Nephron (organoid): Measurements from ENCODE around the gene SPN.
"Not testable (repeated sequence)": the region's sequence is repeated elsewhere in the genome, so short reads cannot be mapped to it uniquely, and the experiment has no call there.

Source experiments
- H3K27ac Mint-ChIP-seq, 3 experiments: 2 replicates each; pipeline ENCODE4 v1.8.0; 2020; ENCODE audit warnings: mixed read lengths in 3 of 3, mild to moderate bottlenecking in 2 of 3, moderate library complexity in 1 of 3
- H3K27me3 Mint-ChIP-seq: 2 replicates; pipeline ENCODE4 v1.8.0; 2021; ENCODE audit warnings: low read depth, mild to moderate bottlenecking, moderate library complexity, mixed read lengths
- H3K36me3 Mint-ChIP-seq: 2 replicates; pipeline ENCODE4 v1.8.0; 2020; ENCODE audit warnings: low read depth, mixed read lengths
- H3K4me1 Mint-ChIP-seq: 2 replicates; pipeline ENCODE4 v1.8.0; 2020; ENCODE audit warnings: mixed read lengths
- H3K4me3 Mint-ChIP-seq, 3 experiments: 2 replicates each; pipeline ENCODE4 v1.8.0; 2020; ENCODE audit warnings: mild to moderate bottlenecking in 3 of 3, mixed read lengths in 3 of 3, moderate library complexity in 2 of 3
- H3K9me3 Mint-ChIP-seq: 2 replicates; pipeline ENCODE4 v1.8.0; 2020; ENCODE audit warnings: mixed read lengths
- TF ChIP-seq, protein P1 (sequence below), 3 experiments: fragments of 200-600 bp; sonication (generic); IDR thresholded peaks; one replicate each; pipeline ENCODE4 v1.5.0; 2021; ENCODE audit warnings: antibody characterized with exemption in 3 of 3; ENCODE audit not compliant: unreplicated experiment in 3 of 3

SPN gene

GRCh38 chr16:29683543-29684090, 20.6 kb downstream of the SPN start:
- H3K27ac Mint-ChIP-seq, result peak overlapping the region in 2 of 3 experiments; percentile 76 to 84
- H3K4me1 Mint-ChIP-seq, result peaks cover 19% of the 10 kb centered on the region
- TF ChIP-seq, protein P1, sequence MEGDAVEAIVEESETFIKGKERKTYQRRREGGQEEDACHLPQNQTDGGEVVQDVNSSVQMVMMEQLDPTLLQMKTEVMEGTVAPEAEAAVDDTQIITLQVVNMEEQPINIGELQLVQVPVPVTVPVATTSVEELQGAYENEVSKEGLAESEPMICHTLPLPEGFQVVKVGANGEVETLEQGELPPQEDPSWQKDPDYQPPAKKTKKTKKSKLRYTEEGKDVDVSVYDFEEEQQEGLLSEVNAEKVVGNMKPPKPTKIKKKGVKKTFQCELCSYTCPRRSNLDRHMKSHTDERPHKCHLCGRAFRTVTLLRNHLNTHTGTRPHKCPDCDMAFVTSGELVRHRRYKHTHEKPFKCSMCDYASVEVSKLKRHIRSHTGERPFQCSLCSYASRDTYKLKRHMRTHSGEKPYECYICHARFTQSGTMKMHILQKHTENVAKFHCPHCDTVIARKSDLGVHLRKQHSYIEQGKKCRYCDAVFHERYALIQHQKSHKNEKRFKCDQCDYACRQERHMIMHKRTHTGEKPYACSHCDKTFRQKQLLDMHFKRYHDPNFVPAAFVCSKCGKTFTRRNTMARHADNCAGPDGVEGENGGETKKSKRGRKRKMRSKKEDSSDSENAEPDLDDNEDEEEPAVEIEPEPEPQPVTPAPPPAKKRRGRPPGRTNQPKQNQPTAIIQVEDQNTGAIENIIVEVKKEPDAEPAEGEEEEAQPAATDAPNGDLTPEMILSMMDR (IDR thresholded peaks at IDR 0.05; ENCODE audit: unreplicated experiment in 3 of 3), result no peak
- H3K4me3 Mint-ChIP-seq, result peak overlapping the region in 2 of 3 experiments; percentile 28 to 33
- H3K27me3 Mint-ChIP-seq, result no peaks in the 10 kb centered on the region
- no peaks in the 10 kb centered on the region for H3K9me3 Mint-ChIP-seq
- H3K36me3 Mint-ChIP-seq, result peaks cover 54% of the 10 kb centered on the region

- Mint-ChIP-seq H3K4me1 (peaks cover 14% of the 10 kb centered on the region), H3K4me3 (no peak overlapping the region), H3K27me3 (no peaks in the 10 kb centered on the region), H3K9me3 (peaks cover 1% of the 10 kb centered on the region), H3K36me3 (peaks cover 55% of the 10 kb centered on the region), H3K27ac (no peak overlapping the region)
- TF ChIP-seq, protein P1 (IDR thresholded peaks at IDR 0.05; ENCODE audit: unreplicated experiment in 3 of 3), result no peak
These were observed 21.6 kb downstream of the SPN start for GRCh38 chr16:29684679-29685078.

GRCh38 chr16:29686740-29687332, 23.8 kb downstream of the SPN start:
- TF ChIP-seq, protein P1 (IDR thresholded peaks at IDR 0.05; ENCODE audit: unreplicated experiment in 3 of 3), result no peak
- H3K4me3 Mint-ChIP-seq, result no peak overlapping the region
- H3K27me3 Mint-ChIP-seq, result no peaks in the 10 kb centered on the region
- peaks cover 65% of the 10 kb centered on the region for H3K36me3 Mint-ChIP-seq
- peaks cover 9% of the 10 kb centered on the region for H3K9me3 Mint-ChIP-seq
- H3K4me1 Mint-ChIP-seq, result peaks cover 12% of the 10 kb centered on the region
- H3K27ac Mint-ChIP-seq, result peak overlapping the region in 2 of 3 experiments; percentile 54 to 81

- Mint-ChIP-seq H3K27ac (peak overlapping the region; percentile 43 to 81 (median 50)), H3K4me3 (no peak overlapping the region), H3K27me3 (no peaks in the 10 kb centered on the region), H3K36me3 (peaks cover 60% of the 10 kb centered on the region), H3K9me3 (peaks cover 9% of the 10 kb centered on the region), H3K4me1 (peaks cover 12% of the 10 kb centered on the region)
- TF ChIP-seq, protein P1 (IDR thresholded peaks at IDR 0.05; ENCODE audit: unreplicated experiment in 3 of 3), result no peak
These were observed 24.7 kb downstream of the SPN start for GRCh38 chr16:29687755-29688154.

DNA sequence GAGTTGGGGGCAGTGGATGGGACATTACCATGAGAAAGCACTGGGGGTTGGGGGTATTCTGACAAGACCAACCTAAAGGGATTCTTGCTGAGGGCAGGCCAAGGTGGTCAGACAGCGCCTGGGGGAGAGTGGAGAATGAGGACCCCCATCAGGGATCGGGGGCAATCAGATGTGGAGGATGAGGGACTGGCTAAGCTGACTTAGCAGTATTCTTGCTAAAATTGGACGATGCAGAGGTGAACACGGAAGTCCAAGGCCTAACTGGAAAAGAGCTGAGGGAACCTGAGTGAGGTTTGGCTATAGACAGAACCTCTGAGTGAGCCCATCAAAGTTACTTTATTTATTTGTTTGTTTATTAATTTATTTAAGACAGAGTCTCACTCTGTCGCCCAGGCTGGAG, 25.1 kb downstream of the SPN start:
- Mint-ChIP-seq H3K27me3 (no peaks in the 10 kb centered on the region), H3K4me1 (peaks cover 12% of the 10 kb centered on the region)

DNA sequence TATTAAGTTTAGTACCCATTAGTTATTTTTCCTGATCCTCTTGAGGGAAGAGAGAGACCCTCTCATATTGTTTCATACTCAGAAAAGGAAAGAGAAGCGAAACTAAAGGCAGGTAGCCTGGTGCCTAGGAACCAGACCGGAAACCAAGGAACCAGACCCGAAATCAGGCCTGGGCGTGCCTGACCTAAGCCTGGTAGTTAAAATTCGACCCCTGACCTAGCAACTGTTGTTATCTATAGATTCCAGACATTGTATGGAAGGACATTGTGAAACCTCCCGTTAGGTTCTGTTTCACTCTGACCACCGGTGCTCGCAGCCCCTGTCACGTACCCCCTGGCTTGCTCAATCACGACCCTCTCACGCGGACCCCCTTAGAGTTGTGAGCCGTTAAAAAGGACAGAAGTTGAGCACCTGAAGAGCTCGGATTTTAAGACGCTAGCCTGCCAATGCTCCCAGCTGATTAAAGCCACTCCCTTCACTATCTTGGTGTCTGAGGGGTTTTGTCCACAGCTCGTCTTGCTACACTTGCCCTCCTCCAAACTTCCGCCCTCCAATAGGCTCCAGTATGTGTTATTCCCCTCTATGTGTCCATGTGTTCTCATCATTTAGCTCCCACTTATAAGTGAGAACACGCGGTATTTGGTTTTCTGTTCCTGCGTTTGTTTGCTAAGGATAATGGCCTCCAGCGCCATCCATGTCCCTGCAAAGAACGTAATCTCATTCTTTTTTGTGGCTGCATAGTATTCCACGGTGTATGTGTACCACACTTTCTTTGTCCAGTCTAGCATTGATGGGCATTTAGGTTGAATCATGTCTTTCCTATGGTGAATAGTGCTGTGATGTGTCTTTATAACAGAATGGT, 26.7 kb downstream of the SPN start:
- not testable (repeated sequence) for H3K4me3 Mint-ChIP-seq, H3K27ac Mint-ChIP-seq, H3K9me3 Mint-ChIP-seq, H3K27me3 Mint-ChIP-seq
- H3K36me3 Mint-ChIP-seq, result peaks cover 54% of the 10 kb centered on the region
- peaks cover 12% of the 10 kb centered on the region for H3K4me1 Mint-ChIP-seq

More for the DNA sequence above, 25.1 kb downstream of the SPN start:
- TF ChIP-seq, protein P1 (IDR thresholded peaks at IDR 0.05; ENCODE audit: unreplicated experiment in 3 of 3), result no peak
- Mint-ChIP-seq H3K4me3 (no peak overlapping the region), H3K9me3 (peaks cover 9% of the 10 kb centered on the region), H3K36me3 (peaks cover 63% of the 10 kb centered on the region), H3K27ac (peak overlapping the region; percentile 43 to 81 (median 50))

DNA sequence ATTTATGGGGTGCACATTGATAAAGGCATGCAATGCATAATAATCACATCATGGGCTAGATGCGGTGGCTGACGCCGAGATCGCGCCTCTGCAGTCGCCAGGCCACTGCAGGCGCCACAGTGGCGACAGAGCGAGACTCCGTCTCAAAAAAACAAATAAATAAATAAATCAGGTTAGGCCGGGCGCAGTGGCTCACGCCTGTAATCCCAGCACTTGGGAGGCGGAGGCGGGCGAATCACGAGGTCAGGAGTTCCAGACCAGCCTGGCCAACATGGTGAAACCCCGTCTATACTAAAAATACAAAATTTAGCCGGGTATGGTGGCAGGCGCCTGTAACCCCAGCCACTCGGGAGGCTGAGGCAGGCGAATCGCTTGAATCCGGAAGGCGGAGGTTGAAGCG, 29.6 kb downstream of the SPN start:
- not testable (repeated sequence) for H3K4me3 Mint-ChIP-seq, H3K9me3 Mint-ChIP-seq, H3K27ac Mint-ChIP-seq, H3K4me1 Mint-ChIP-seq, H3K27me3 Mint-ChIP-seq
- H3K36me3 Mint-ChIP-seq, result peaks cover 53% of the 10 kb centered on the region
